A673 (cell line): ENCODE measurements around the gene THNSL1.

ENCODE experiments used
- CTCF ChIP-seq: fragments of 300-800, 200-600 bp; sonication (generic); conservative IDR thresholded peaks from 2 replicates; pipeline ENCODE4 v1.5.1; 2017; ENCODE audit warnings: low read depth, mild to moderate bottlenecking, antibody characterized with exemption, low read length, moderate library complexity, mixed read lengths
- EZH2 ChIP-seq: fragments of 200-600 bp; sonication (generic); IDR thresholded peaks from 2 replicates; pipeline ENCODE4 v1.6.1; 2017; ENCODE audit warnings: borderline replicate concordance, low read depth, mild to moderate bottlenecking, mixed read lengths, antibody characterized with exemption, low read length; ENCODE audit not compliant: poor library complexity, severe bottlenecking

DNA sequence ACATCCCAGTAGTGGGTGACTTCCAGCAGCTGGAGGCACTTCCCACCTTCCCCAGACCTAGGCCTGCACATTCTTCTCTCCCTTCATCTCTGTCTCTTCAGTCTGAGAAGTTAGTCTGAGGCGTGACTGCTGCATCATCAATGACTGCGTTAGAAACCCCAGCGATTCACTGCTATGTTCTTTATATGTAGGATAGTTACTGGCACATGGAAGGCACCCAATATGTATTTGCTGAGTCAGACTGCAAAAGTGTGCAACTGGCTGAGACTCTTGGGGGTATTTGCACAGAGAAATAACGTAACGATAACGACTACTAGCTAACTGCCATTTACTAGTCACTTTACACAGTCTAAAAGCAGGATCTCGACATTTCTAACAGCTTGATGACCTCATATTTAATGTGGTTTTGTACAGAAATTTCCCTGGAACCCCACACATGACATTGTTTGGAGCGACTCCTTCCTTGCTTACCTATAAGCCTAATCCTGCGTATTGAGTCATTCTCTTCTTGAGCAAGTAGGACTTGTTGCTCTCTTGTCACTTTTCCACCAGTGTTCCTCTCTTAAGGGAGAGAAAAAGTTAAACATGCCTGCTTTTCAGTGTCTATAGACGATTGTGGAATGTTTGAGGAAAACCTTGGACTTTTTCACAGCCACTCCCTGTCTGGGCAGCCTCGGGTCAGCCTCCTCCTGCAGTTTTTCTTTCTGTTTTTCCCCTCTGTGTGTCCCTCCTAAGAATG, 45.5 kb downstream of the THNSL1 start:
- TF ChIP-seq CTCF (no peak), EZH2 (no peak)
